Measurements from ENCODE around the gene CSRP3.

CSRP3 gene

GRCh38 chr11:19218216-19218615, 16.4 kb upstream of the CSRP3 start:
- ChIA-PET POLR2A (no interaction called here), CTCF (no interaction called here)
- H3K27ac ChIP-seq (ENCODE audit: extremely low read depth, low read depth, low read length), result no peak overlapping the region

More at GRCh38 chr11:19218216-19218615, 16.4 kb upstream of the CSRP3 start:
- Histone ChIP-seq H3K36me3 (ENCODE audit: control insufficient read depth in 2 of 2, insufficient read depth in 1 of 2, low read length in 2 of 2) (peaks cover 0 to 5% of the 10 kb centered on the region in 2 experiments; a peak in 1 of 3 replicates), H3K4me1 (ENCODE audit: control insufficient read depth, insufficient read depth, low read length) (no peaks in the 10 kb centered on the region; the same call in 1 of the 2 replicates), H3K4me3 (ENCODE audit: low read depth, low read length) (no peak overlapping the region), H3K9me3 (ENCODE audit: control insufficient read depth, insufficient read depth, low read depth, low read length) (no peaks in the 10 kb centered on the region)
- TF ChIP-seq ZNF169 (tag by site-specific recombination; IDR thresholded peaks at IDR 0.05) (no peak), ZNF175 (tag by site-specific recombination; IDR thresholded peaks at IDR 0.05) (no peak), HIC1 (tag by site-specific recombination; IDR thresholded peaks at IDR 0.05) (no peak), ZBTB6 (tag by site-specific recombination; IDR thresholded peaks at IDR 0.05) (no peak), PRDM1 (tag by site-specific recombination; IDR thresholded peaks at IDR 0.05) (no peak), ZNF416 (tag by site-specific recombination; IDR thresholded peaks at IDR 0.05) (no peak), ZNF24 (tag by site-specific recombination; IDR thresholded peaks at IDR 0.05) (no peak), ZNF707 (tag by site-specific recombination; IDR thresholded peaks at IDR 0.05) (no peak), ZNF335 (tag by site-specific recombination; conservative IDR thresholded peaks at IDR 0.05) (no peak), EGR2 (tag by site-specific recombination; IDR thresholded peaks at IDR 0.05; ENCODE audit: low read depth) (no peak), ZNF701 (tag by site-specific recombination; IDR thresholded peaks at IDR 0.05) (no peak), PRDM2 (tag by site-specific recombination; IDR thresholded peaks at IDR 0.05; ENCODE audit: borderline replicate concordance) (no peak), BCL11A (tag by site-specific recombination; IDR thresholded peaks at IDR 0.05; ENCODE audit: low read depth) (no peak), INSM2 (tag by site-specific recombination; IDR thresholded peaks at IDR 0.05) (no peak), SP3 (tag by site-specific recombination; IDR thresholded peaks at IDR 0.05) (no peak), ZNF114 (tag by site-specific recombination; IDR thresholded peaks at IDR 0.05) (no peak), IKZF3 (tag by site-specific recombination; IDR thresholded peaks at IDR 0.05) (no peak), ZNF658 (tag by site-specific recombination; IDR thresholded peaks at IDR 0.05) (no peak), GLIS2 (tag by site-specific recombination; IDR thresholded peaks at IDR 0.05) (no peak)

Measured in HEK293 (cell line).